ENCODE measurements around the gene ZBTB20. TPM values are rescaled to one million over a fixed set of nuclear protein-coding genes. Genes with fewer than 3 reads are reported as not detected.

The ZBTB20 gene
- polyA plus RNA-seq, 1 of the 3 experiments (the other 2 are of a cell fraction) = 0.43 TPM

DNA sequence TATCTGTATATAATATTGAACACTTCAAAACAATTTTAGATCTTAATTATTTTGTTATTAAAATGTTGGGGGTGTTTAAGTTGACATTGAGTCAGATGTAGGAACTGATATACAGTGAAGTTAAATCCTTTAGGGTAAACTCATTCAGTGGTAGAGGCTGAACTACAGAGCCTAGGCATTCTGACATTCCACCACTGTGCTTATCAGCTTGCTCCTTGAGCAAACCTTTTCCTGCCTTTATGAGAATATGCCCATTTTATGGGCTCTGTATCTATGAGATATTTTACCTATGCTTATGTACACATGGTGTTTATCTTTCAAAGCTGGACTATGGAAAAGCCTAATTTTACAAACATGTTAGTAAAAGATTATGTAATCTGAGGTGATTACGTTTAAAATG, 407.5 kb downstream of the ZBTB20 start (continued):
- TF ChIP-seq EZH2phosphoT487 (IDR thresholded peaks at IDR 0.05; ENCODE audit: borderline replicate concordance, low read depth) = no peak

DNA sequence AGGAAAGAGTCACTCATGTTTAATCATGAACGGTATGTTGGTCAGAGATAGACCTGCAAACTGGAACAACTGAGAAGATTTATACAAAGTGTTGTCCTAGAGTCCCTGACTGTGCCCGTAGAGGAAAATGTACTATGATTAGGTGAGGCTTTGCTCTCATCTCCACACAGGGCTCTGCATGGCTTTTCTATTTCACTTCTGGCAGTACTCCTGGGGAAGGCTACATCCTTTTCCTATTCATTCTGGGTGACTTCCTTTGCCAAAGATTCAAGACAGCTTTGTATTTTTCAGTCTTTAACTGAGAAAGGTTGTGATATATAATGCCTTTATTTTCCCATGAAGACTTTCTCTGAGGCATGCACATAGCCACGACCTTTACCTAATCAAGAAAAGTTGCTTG, 414.7 kb downstream of the ZBTB20 start:
- DNase-seq = no peak
- no peak overlapping the region for H2AFZ ChIP-seq (ENCODE audit: low read depth)
- no peak overlapping the region for H3K4me2 ChIP-seq
- no peak for TF ChIP-seq TAF1 (IDR thresholded peaks at IDR 0.05; ENCODE audit: borderline replicate concordance, low read depth, low read length)
- no peaks in the 10 kb centered on the region for H3K9me3 ChIP-seq
- peaks cover 0 to 4% of the 10 kb centered on the region in 2 experiments; a peak in 2 of 4 replicates for H3K4me1 ChIP-seq (ENCODE audit: control insufficient read depth in 1 of 2, insufficient read depth in 2 of 2, low read depth in 1 of 2, low read length in 1 of 2)
- H3K4me3 ChIP-seq (ENCODE audit: low read depth in 2 of 2, low read length in 1 of 2) = no peak overlapping the region
- no peaks in the 10 kb centered on the region for H4K20me1 ChIP-seq (ENCODE audit: insufficient read depth)
- no peaks in the 10 kb centered on the region for H3K27me3 ChIP-seq (ENCODE audit: insufficient read depth)
- no peak overlapping the region for H3K9ac ChIP-seq
- no peaks in the 10 kb centered on the region for H3F3A ChIP-seq (replicated peaks; ENCODE audit: insufficient read depth)
- no peaks in the 10 kb centered on the region; the same call in 1 of the 2 replicates for H3K9me2 ChIP-seq
- WGBS (ENCODE audit: low lambda C conversion rate) = 37% methylated on average over 3 of the region's 3 CpGs
- no peaks in the 10 kb centered on the region for H3K36me3 ChIP-seq (replicated peaks in 1 of 2; ENCODE audit: control insufficient read depth in 1 of 2, insufficient read depth in 2 of 2, low read length in 1 of 2)
- H3K79me2 ChIP-seq (ENCODE audit: insufficient read depth) = no peaks in the 10 kb centered on the region
- H3K27ac ChIP-seq (ENCODE audit: low read depth in 2 of 2, low read length in 1 of 2) = no peak overlapping the region; a peak in 1 of 4 replicates
- ChIA-PET POLR2A (no interaction called here), CTCF (interaction anchor here (0.6 kb wide), 1 partner anchor 321 kb away, joined by 3 read pairs; no protein-coding TSS in a partner anchor)

- 55% methylated on average over 1 of the region's 1 CpG for WGBS (ENCODE audit: low lambda C conversion rate)
- CTCF ChIA-PET = no interaction called here
Measured at GRCh38 chr3:114730397-114730796, 416.7 kb downstream of the ZBTB20 start.

DNA sequence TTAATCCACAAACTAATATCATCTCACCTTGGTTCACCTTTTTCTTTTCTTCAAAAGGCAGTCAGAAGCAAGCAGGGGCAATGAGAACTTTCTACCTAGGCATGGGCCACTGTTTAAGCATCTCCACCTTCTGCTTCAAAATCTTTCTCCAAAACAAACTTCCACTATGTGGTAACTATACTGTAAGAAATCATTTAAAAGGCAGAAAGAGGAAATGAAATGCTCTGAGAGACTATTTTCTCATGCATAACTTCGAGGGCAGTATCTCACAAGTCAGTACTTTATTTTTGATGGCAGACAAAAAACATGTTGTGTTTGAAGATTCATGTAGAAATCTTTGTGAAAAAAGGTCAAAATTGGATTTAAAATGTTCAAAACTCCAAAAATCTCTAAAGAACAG, 419.7 kb downstream of the ZBTB20 start:
- ChIA-PET CTCF (no interaction called here), POLR2A (no interaction called here)
- no peak for DNase-seq
- WGBS (ENCODE audit: low lambda C conversion rate) = 58% methylated on average over 1 of the region's 1 CpG
- Histone ChIP-seq H2AFZ (ENCODE audit: low read depth) (no peak overlapping the region), H3K4me1 (ENCODE audit: control insufficient read depth in 1 of 2, insufficient read depth in 2 of 2, low read depth in 1 of 2, low read length in 1 of 2) (no peaks in the 10 kb centered on the region), H3K4me3 (ENCODE audit: low read depth in 2 of 2, low read length in 1 of 2) (no peak overlapping the region), H3F3A (replicated peaks; ENCODE audit: insufficient read depth) (no peaks in the 10 kb centered on the region), H3K9ac (no peak overlapping the region), H3K9me2 (no peaks in the 10 kb centered on the region), H4K20me1 (ENCODE audit: insufficient read depth) (no peaks in the 10 kb centered on the region), H3K36me3 (replicated peaks in 1 of 2; ENCODE audit: control insufficient read depth in 1 of 2, insufficient read depth in 2 of 2, low read length in 1 of 2) (no peaks in the 10 kb centered on the region), H3K4me2 (no peak overlapping the region), H3K79me2 (ENCODE audit: insufficient read depth) (no peaks in the 10 kb centered on the region), H3K9me3 (no peaks in the 10 kb centered on the region), H3K27ac (ENCODE audit: low read depth in 2 of 2, low read length in 1 of 2) (no peak overlapping the region), H3K27me3 (ENCODE audit: insufficient read depth) (no peaks in the 10 kb centered on the region)
- TF ChIP-seq FOXM1 (IDR thresholded peaks at IDR 0.05; ENCODE audit: low read depth) = no peak

More at GRCh38 chr3:114730397-114730796, 416.7 kb downstream of the ZBTB20 start:
- Histone ChIP-seq H2AFZ (ENCODE audit: low read depth) (no peak overlapping the region), H3K27ac (ENCODE audit: low read depth in 2 of 2, low read length in 1 of 2) (no peak overlapping the region), H3K4me3 (ENCODE audit: low read depth in 2 of 2, low read length in 1 of 2) (no peak overlapping the region), H3K9me2 (no peaks in the 10 kb centered on the region; the same call in 1 of the 2 replicates), H3K79me2 (ENCODE audit: insufficient read depth) (no peaks in the 10 kb centered on the region), H3F3A (replicated peaks; ENCODE audit: insufficient read depth) (no peaks in the 10 kb centered on the region), H3K9ac (no peak overlapping the region), H3K4me2 (no peak overlapping the region), H3K36me3 (replicated peaks in 1 of 2; ENCODE audit: control insufficient read depth in 1 of 2, insufficient read depth in 2 of 2, low read length in 1 of 2) (no peaks in the 10 kb centered on the region), H3K9me3 (no peaks in the 10 kb centered on the region), H4K20me1 (ENCODE audit: insufficient read depth) (no peaks in the 10 kb centered on the region), H3K4me1 (ENCODE audit: control insufficient read depth in 1 of 2, insufficient read depth in 2 of 2, low read depth in 1 of 2, low read length in 1 of 2) (peaks cover 0 to 4% of the 10 kb centered on the region in 2 experiments; a peak in 2 of 4 replicates), H3K27me3 (ENCODE audit: insufficient read depth) (no peaks in the 10 kb centered on the region)
- no peak for DNase-seq
- POLR2A ChIA-PET = no interaction called here
- no peak for TF ChIP-seq EP300 (IDR thresholded peaks at IDR 0.05; ENCODE audit: borderline replicate concordance in 1 of 2, low read depth in 1 of 2, low read length in 1 of 2)
- no peak for TF ChIP-seq RAD21 (IDR thresholded peaks at IDR 0.05; ENCODE audit: low read length)
- no peak for TF ChIP-seq ELF1 (IDR thresholded peaks at IDR 0.05)
- TF ChIP-seq NRF1 (IDR thresholded peaks at IDR 0.05; ENCODE audit: low read depth, low read length) = no peak
- no peak for TF ChIP-seq NFIC (IDR thresholded peaks at IDR 0.05; ENCODE audit: borderline replicate concordance)
- TF ChIP-seq TAF1 (IDR thresholded peaks at IDR 0.05; ENCODE audit: borderline replicate concordance, low read depth, low read length) = no peak
- TF ChIP-seq GABPA (IDR thresholded peaks at IDR 0.05; ENCODE audit: low read depth) = no peak
- TF ChIP-seq YY1 (IDR thresholded peaks at IDR 0.05; ENCODE audit: low read depth) = no peak
- no peak for TF ChIP-seq JUND (IDR thresholded peaks at IDR 0.05)

All from SK-N-SH (cell line).